IMR-90 (cell line): ENCODE results near the gene ERVW-1.

Source experiments
- BHLHE40 ChIP-seq: fragments of 150-350 bp; IDR thresholded peaks from 2 replicates; pipeline ENCODE4 v1.6.1; 2016; ENCODE audit warnings: mild to moderate bottlenecking, low read depth, low read length
- CEBPB ChIP-seq: IDR thresholded peaks from 2 replicates; pipeline ENCODE4 v1.6.1; 2012; ENCODE audit warnings: low read depth, low read length, improper control_type of control experiment
- CHD1 ChIP-seq: IDR thresholded peaks from 2 replicates; pipeline ENCODE4 v1.6.1; 2012; ENCODE audit warnings: low read depth, low read length, improper control_type of control experiment
- MAFK ChIP-seq: IDR thresholded peaks from 2 replicates; pipeline ENCODE4 v1.6.1; 2012; ENCODE audit warnings: low read depth, low read length, improper control_type of control experiment
- MXI1 ChIP-seq: IDR thresholded peaks from 2 replicates; pipeline ENCODE4 v1.6.1; 2012; ENCODE audit warnings: low read depth, mild to moderate bottlenecking, low read length, moderate library complexity, borderline replicate concordance
- NFE2L2 ChIP-seq: fragments of 150-350 bp; IDR thresholded peaks from 2 replicates; pipeline ENCODE4 v1.6.1; 2016; ENCODE audit warnings: low read depth, mild to moderate bottlenecking, low read length
- POLR2A ChIP-seq: IDR thresholded peaks from 2 replicates; pipeline ENCODE4 v1.6.1; 2012; ENCODE audit warnings: mild to moderate bottlenecking, low read depth, low read length
- TF ChIP-seq, protein P1 (sequence below): conservative IDR thresholded peaks from 2 replicates; pipeline ENCODE4 v1.5.1; 2012; ENCODE audit warnings: mild to moderate bottlenecking, low read depth, low read length, improper control_type of control experiment
- TF ChIP-seq, protein P2 (sequence below): fragments of 150-350 bp; IDR thresholded peaks from 2 replicates; pipeline ENCODE4 v1.6.1; 2017; ENCODE audit warnings: mild to moderate bottlenecking, antibody characterized with exemption, low read length, low read depth

DNA sequence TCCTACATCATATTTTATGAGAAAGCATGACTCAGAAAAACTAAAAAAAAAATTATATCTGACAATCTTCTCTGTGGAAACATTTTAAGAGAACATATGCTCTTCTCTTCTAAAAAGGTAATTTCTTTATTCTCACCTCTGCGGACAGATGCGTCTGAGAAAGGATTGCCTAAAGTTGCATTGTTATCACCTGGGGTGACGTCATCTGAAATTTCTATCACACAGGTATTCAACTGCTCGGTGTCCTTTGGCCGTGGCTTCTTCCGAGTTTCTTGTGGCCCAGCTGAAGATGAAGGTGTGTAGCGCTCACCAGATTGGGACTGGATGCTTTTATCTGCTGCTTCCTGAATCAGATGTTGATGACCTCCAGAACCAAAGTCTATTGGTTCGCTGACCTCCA is 44.7 kb downstream of the ERVW-1 start:
- TF ChIP-seq MAFK (no peak), CEBPB (no peak), CHD1 (no peak), POLR2A (no peak), NFE2L2 (no peak), MXI1 (no peak), BHLHE40 (no peak)
- TF ChIP-seq, protein P1, sequence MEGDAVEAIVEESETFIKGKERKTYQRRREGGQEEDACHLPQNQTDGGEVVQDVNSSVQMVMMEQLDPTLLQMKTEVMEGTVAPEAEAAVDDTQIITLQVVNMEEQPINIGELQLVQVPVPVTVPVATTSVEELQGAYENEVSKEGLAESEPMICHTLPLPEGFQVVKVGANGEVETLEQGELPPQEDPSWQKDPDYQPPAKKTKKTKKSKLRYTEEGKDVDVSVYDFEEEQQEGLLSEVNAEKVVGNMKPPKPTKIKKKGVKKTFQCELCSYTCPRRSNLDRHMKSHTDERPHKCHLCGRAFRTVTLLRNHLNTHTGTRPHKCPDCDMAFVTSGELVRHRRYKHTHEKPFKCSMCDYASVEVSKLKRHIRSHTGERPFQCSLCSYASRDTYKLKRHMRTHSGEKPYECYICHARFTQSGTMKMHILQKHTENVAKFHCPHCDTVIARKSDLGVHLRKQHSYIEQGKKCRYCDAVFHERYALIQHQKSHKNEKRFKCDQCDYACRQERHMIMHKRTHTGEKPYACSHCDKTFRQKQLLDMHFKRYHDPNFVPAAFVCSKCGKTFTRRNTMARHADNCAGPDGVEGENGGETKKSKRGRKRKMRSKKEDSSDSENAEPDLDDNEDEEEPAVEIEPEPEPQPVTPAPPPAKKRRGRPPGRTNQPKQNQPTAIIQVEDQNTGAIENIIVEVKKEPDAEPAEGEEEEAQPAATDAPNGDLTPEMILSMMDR, result no peak
- TF ChIP-seq, protein P2, sequence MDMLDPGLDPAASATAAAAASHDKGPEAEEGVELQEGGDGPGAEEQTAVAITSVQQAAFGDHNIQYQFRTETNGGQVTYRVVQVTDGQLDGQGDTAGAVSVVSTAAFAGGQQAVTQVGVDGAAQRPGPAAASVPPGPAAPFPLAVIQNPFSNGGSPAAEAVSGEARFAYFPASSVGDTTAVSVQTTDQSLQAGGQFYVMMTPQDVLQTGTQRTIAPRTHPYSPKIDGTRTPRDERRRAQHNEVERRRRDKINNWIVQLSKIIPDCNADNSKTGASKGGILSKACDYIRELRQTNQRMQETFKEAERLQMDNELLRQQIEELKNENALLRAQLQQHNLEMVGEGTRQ, result no peak
